Measurements from ENCODE around the gene TTLL3. TPM values are rescaled to one million over a fixed set of nuclear protein-coding genes. Genes with fewer than 3 reads are reported as not detected.
"Not testable (repeated sequence)": the region's sequence is repeated elsewhere in the genome, so short reads cannot be mapped to it uniquely, and the experiment has no call there.

TTLL3 gene
- total and polyA plus RNA-seq, 11 donors: 4.7 to 30.3 (median 11.8) TPM

GRCh38 chr3:9843715-9844438 lies 33.8 kb downstream of the TTLL3 start, which contains the start of gene RPUSD3:
TSS of gene RPUSD3 (minus strand) at chr3:9844008. CDS start at chr3:9843990, 18 bp downstream.
- 0% methylated on average over 34 to 42 of the region's 42 CpGs for WGBS, 4 donors
- no peaks in the 10 kb centered on the region for H3K9me3 ChIP-seq
- intact Hi-C loops (cut with DNase I): loop anchor here in 3 of 10 donors (2.0 to 10.0 kb wide), 5 partner anchors 47 to 103 kb away; partner anchors contain the start of genes ARPC4 (in 2 of the 3), TADA3 (in 2 of the 3), IL17RC (in 1 of the 3) and JAGN1 (in 1 of the 3)
- H3K27ac ChIP-seq: peak within 1 kb of the TSS; percentile 43 to 87 (median 86)
- H3K4me1 ChIP-seq: peaks cover 0 to 21% (median 8%) of the 10 kb centered on the region in 12 donors
- H3K27me3 ChIP-seq: no peaks in the 10 kb centered on the region
- peak; percentile 99 to 100 (median 99) for ATAC-seq
- H3K36me3 ChIP-seq: peaks cover 0 to 33% (median 30%) of the 10 kb centered on the region in 9 donors
- TF ChIP-seq POLR2A (IDR thresholded peaks at IDR 0.05): peak in 1 of 2 donors; percentile 87
- no peak for TF ChIP-seq CTCF (IDR thresholded peaks at IDR 0.05)
- DNase-seq: peak; percentile 98 to 100 (median 99)
- H3K4me3 ChIP-seq: peak within 1 kb of the TSS; percentile 43 to 94 (median 76)

- H3K27me3 ChIP-seq: no peaks in the 10 kb centered on the region
- H3K36me3 ChIP-seq: peaks cover 0 to 10% (median 6%) of the 10 kb centered on the region in 9 donors
- no peaks in the 10 kb centered on the region for H3K9me3 ChIP-seq
- 39 to 66% (median 56%) methylated on average over 6 of the region's 6 CpGs for WGBS, 4 donors
- H3K4me3 ChIP-seq: no peak overlapping the region
- TF ChIP-seq CTCF (IDR thresholded peaks at IDR 0.05) (no peak), POLR2A (IDR thresholded peaks at IDR 0.05) (no peak)
- DNase-seq (no peak), ATAC-seq (no peak)
- intact Hi-C loops (cut with DNase I): loop anchor here in 2 of 10 donors (10.0 kb wide), 2 partner anchors 51 to 69 kb away; partner anchors contain the start of genes ARPC4 (in 1 of the 2), IL17RC (in 1 of the 2) and TADA3 (in 1 of the 2)
- H3K4me1 ChIP-seq: peaks cover 0 to 21% (median 8%) of the 10 kb centered on the region in 12 donors
- H3K27ac ChIP-seq: no peak overlapping the region
Measured at GRCh38 chr3:9846231-9846630, 36.2 kb downstream of the TTLL3 start.

- TF ChIP-seq POLR2A (IDR thresholded peaks at IDR 0.05): no peak
- no peak for TF ChIP-seq CTCF (IDR thresholded peaks at IDR 0.05)
- WGBS, 4 donors: 93 to 97% (median 95%) methylated on average over 6 of the region's 6 CpGs; no CpG with 5 or more reads in 1 of the 4 donors
- Histone ChIP-seq H3K4me1 (peaks cover 0 to 21% (median 8%) of the 10 kb centered on the region in 12 donors), H3K27ac (no peak overlapping the region), H3K9me3 (no peaks in the 10 kb centered on the region), H3K36me3 (peaks cover 0 to 3% (median 0%) of the 10 kb centered on the region in 9 donors), H3K4me3 (no peak overlapping the region), H3K27me3 (no peaks in the 10 kb centered on the region)
- DNase-seq (no peak), ATAC-seq (no peak)
- intact Hi-C loops (cut with DNase I): loop anchor here in 2 of 10 donors (10.0 kb wide), 2 partner anchors 52 to 68 kb away; partner anchors contain the start of genes ARPC4 (in 1 of the 2), IL17RC (in 1 of the 2) and TADA3 (in 1 of the 2)
Measured at GRCh38 chr3:9846931-9847488, 36.9 kb downstream of the TTLL3 start.

- intact Hi-C loops (cut with DNase I): loop anchor here in 2 of 10 donors (10.0 kb wide), 2 partner anchors 53 to 67 kb away; partner anchors contain the start of genes ARPC4 (in 1 of the 2), IL17RC (in 1 of the 2) and TADA3 (in 1 of the 2)
Measured at GRCh38 chr3:9847870-9848269, 37.8 kb downstream of the TTLL3 start.

More at GRCh38 chr3:9847870-9848269, 37.8 kb downstream of the TTLL3 start:
- H3K9me3 ChIP-seq, H3K27me3 ChIP-seq, H3K27ac ChIP-seq, ATAC-seq, DNase-seq, H3K4me3 ChIP-seq, H3K36me3 ChIP-seq: not testable (repeated sequence)
- H3K4me1 ChIP-seq: peaks cover 0 to 14% (median 4%) of the 10 kb centered on the region in 12 donors
- WGBS, 4 donors: 51 to 59% (median 54%) methylated on average over 9 of the region's 9 CpGs
